HEK293 (cell line): ENCODE data around the gene RPTN.

Source experiments
- CTCF ChIA-PET: fragments of 350-600 bp; formaldehyde crosslinking; extraction: SDS; loops from one replicate; lab custom pipeline; 2021; ENCODE audit warnings: antibody characterized with exemption; lab: Yijun Ruan, JAX
- POLR2A ChIA-PET: fragments of 300-600 bp; formaldehyde crosslinking; extraction: SDS; loops from one replicate; lab custom pipeline; 2020; ENCODE audit warnings: antibody characterized with exemption, inconsistent platforms; lab: Yijun Ruan, JAX
- H3K27ac ChIP-seq: fragments of 200-500 bp; sonication (Bioruptor generic); 2 replicates; pipeline ENCODE4 v1.5.1; 2014; ENCODE audit warnings: low read depth, low read length, control low read depth, inconsistent platforms; ENCODE audit errors: extremely low read depth
- H3K36me3 ChIP-seq, 2 experiments: fragments of 200-500 bp in 1 of 2; sonication (Bioruptor generic) in 1 of 2; 1 replicate in 1 of 2; 2 replicates in 1 of 2; pipeline ENCODE4 v1.5.1; 2014 to 2017; ENCODE audit warnings: inconsistent platforms in 2 of 2, low read length in 2 of 2; ENCODE audit not compliant: control insufficient read depth in 2 of 2, insufficient read depth in 1 of 2
- H3K4me1 ChIP-seq: fragments of 200-500 bp; sonication (Bioruptor generic); 2 replicates; pipeline ENCODE4 v1.5.1; 2014; ENCODE audit warnings: mild to moderate bottlenecking, low read length, inconsistent platforms; ENCODE audit not compliant: control insufficient read depth, insufficient read depth
- H3K4me3 ChIP-seq: 2 replicates; pipeline ENCODE4 v1.5.1; 2011; ENCODE audit warnings: low read depth, mild to moderate bottlenecking, control low read depth, low read length, moderate library complexity
- H3K9me3 ChIP-seq: fragments of 200-500 bp; sonication (Bioruptor generic); 2 replicates; pipeline ENCODE4 v1.5.1; 2014; ENCODE audit warnings: low read depth, low read length, inconsistent platforms; ENCODE audit not compliant: control insufficient read depth, insufficient read depth
- BCL11B ChIP-seq: fragments of 450-650 bp; formaldehyde crosslinking; IDR thresholded peaks from 2 replicates; pipeline ENCODE4 v1.5.1; 2016; ENCODE audit warnings: low read depth, missing biosample characterization, missing genetic modification characterization
- FEZF1 ChIP-seq: fragments of 450-650 bp; formaldehyde crosslinking; IDR thresholded peaks from 2 replicates; pipeline ENCODE4 v1.5.1; 2016; ENCODE audit warnings: missing biosample characterization, missing genetic modification characterization
- HOXC10 ChIP-seq: sonication (generic); formaldehyde crosslinking; IDR thresholded peaks from 2 replicates; pipeline ENCODE4 v1.8.1; 2023; ENCODE audit warnings: mild to moderate bottlenecking, missing genetic modification reagents
- KLF1 ChIP-seq: fragments of 450-650 bp; formaldehyde crosslinking; IDR thresholded peaks from 2 replicates; pipeline ENCODE4 v1.5.1; 2016; ENCODE audit warnings: missing biosample characterization, missing genetic modification characterization
- KLF17 ChIP-seq: fragments of 450-650 bp; formaldehyde crosslinking; IDR thresholded peaks from 2 replicates; pipeline ENCODE4 v1.5.1; 2016; ENCODE audit warnings: missing biosample characterization, missing genetic modification characterization
- KLF9 ChIP-seq: fragments of 450-650 bp; formaldehyde crosslinking; IDR thresholded peaks from 2 replicates; pipeline ENCODE4 v1.5.1; 2016; ENCODE audit warnings: missing biosample characterization, missing genetic modification characterization, low read depth
- PRDM10 ChIP-seq: fragments of 450-650 bp; formaldehyde crosslinking; IDR thresholded peaks from 2 replicates; pipeline ENCODE4 v1.5.1; 2016; ENCODE audit warnings: missing biosample characterization, missing genetic modification characterization
- YY2 ChIP-seq: fragments of 450-650 bp; formaldehyde crosslinking; IDR thresholded peaks from 2 replicates; pipeline ENCODE4 v1.5.1; 2016; ENCODE audit warnings: missing biosample characterization, missing genetic modification characterization
- ZBTB48 ChIP-seq: fragments of 450-650 bp; formaldehyde crosslinking; IDR thresholded peaks from 2 replicates; pipeline ENCODE4 v1.5.1; 2016; ENCODE audit warnings: missing biosample characterization, missing genetic modification characterization
- ZFP69B ChIP-seq: fragments of 450-650 bp; formaldehyde crosslinking; IDR thresholded peaks from 2 replicates; pipeline ENCODE4 v1.5.1; 2016; ENCODE audit warnings: missing biosample characterization, missing genetic modification characterization
- ZIC2 ChIP-seq: fragments of 450-650 bp; formaldehyde crosslinking; IDR thresholded peaks from 2 replicates; pipeline ENCODE4 v1.5.1; 2016; ENCODE audit warnings: missing biosample characterization, missing genetic modification characterization
- ZNF140 ChIP-seq: fragments of 450-650 bp; formaldehyde crosslinking; IDR thresholded peaks from 2 replicates; pipeline ENCODE4 v1.5.1; 2016; ENCODE audit warnings: missing biosample characterization, missing genetic modification characterization
- ZNF175 ChIP-seq: fragments of 450-650 bp; formaldehyde crosslinking; IDR thresholded peaks from 2 replicates; pipeline ENCODE4 v1.5.1; 2016; ENCODE audit warnings: missing biosample characterization, missing genetic modification characterization
- ZNF223 ChIP-seq: fragments of 450-650 bp; formaldehyde crosslinking; IDR thresholded peaks from 2 replicates; pipeline ENCODE4 v1.5.1; 2016; ENCODE audit warnings: missing biosample characterization, missing genetic modification characterization
- ZNF23 ChIP-seq: fragments of 450-650 bp; formaldehyde crosslinking; IDR thresholded peaks from 2 replicates; pipeline ENCODE4 v1.5.1; 2016; ENCODE audit warnings: missing biosample characterization, missing genetic modification characterization, borderline replicate concordance
- ZNF266 ChIP-seq: fragments of 450-650 bp; formaldehyde crosslinking; IDR thresholded peaks from 2 replicates; pipeline ENCODE4 v1.5.1; 2016; ENCODE audit warnings: missing biosample characterization, missing genetic modification characterization, low read depth
- ZNF324 ChIP-seq: fragments of 450-650 bp; formaldehyde crosslinking; IDR thresholded peaks from 2 replicates; pipeline ENCODE4 v1.5.1; 2016; ENCODE audit warnings: missing biosample characterization, missing genetic modification characterization
- ZNF341 ChIP-seq: fragments of 450-650 bp; formaldehyde crosslinking; IDR thresholded peaks from 2 replicates; pipeline ENCODE4; 2016; ENCODE audit warnings: low read depth, missing biosample characterization, missing genetic modification characterization
- ZNF596 ChIP-seq: fragments of 450-650 bp; IDR thresholded peaks from 2 replicates; pipeline ENCODE4 v1.5.0; 2018; ENCODE audit warnings: missing biosample characterization, mild to moderate bottlenecking, missing genetic modification characterization, moderate library complexity
- ZNF660 ChIP-seq: fragments of 450-650 bp; IDR thresholded peaks from 2 replicates; pipeline ENCODE4 v1.5.1; 2018; ENCODE audit warnings: missing biosample characterization, mild to moderate bottlenecking, missing genetic modification characterization
- ZNF76 ChIP-seq: fragments of 450-650 bp; formaldehyde crosslinking; IDR thresholded peaks from 2 replicates; pipeline ENCODE4; 2016; ENCODE audit warnings: low read depth, missing biosample characterization, missing genetic modification characterization, borderline replicate concordance
- ZNF837 ChIP-seq: fragments of 450-650 bp; formaldehyde crosslinking; IDR thresholded peaks from 2 replicates; pipeline ENCODE4 v1.5.1; 2016; ENCODE audit warnings: missing biosample characterization, missing genetic modification characterization
- TF ChIP-seq, protein P1 (sequence below): fragments of 450-650 bp; formaldehyde crosslinking; IDR thresholded peaks from 2 replicates; pipeline ENCODE4 v1.5.1; 2016; ENCODE audit warnings: missing biosample characterization, missing genetic modification characterization
- TF ChIP-seq, protein P2 (sequence below): fragments of 450-650 bp; formaldehyde crosslinking; IDR thresholded peaks from 2 replicates; pipeline ENCODE4 v1.5.1; 2016; ENCODE audit warnings: missing biosample characterization, missing genetic modification characterization

RPTN gene

DNA sequence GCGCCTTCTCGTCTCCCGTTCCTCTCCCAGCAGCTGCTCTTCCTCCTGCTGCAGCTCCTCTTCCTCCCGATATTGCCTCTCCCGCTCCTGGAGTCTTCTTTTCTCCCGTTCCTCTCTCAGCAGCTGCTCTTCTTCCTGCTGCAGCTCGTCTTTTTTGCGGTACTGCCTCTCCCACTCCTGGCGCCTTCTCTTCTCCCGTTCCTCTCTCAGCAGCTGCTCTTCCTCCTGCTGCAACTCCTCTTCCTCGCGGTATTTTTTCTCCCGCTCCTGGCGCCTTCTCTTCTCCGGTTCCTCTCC lies 49.1 kb downstream of the RPTN start:
- no peaks in the 10 kb centered on the region for H3K9me3 ChIP-seq
- CTCF ChIA-PET: interaction anchor here (0.6 to 9.4 kb wide), 10 partner anchors 12 to 370 kb away, joined by 3 to 66 read pairs (median 4); no protein-coding TSS in a partner anchor
- no peak for TF ChIP-seq ZNF23
- TF ChIP-seq FEZF1 (tag by site-specific recombination): peak; percentile 84
- TF ChIP-seq, protein P1, sequence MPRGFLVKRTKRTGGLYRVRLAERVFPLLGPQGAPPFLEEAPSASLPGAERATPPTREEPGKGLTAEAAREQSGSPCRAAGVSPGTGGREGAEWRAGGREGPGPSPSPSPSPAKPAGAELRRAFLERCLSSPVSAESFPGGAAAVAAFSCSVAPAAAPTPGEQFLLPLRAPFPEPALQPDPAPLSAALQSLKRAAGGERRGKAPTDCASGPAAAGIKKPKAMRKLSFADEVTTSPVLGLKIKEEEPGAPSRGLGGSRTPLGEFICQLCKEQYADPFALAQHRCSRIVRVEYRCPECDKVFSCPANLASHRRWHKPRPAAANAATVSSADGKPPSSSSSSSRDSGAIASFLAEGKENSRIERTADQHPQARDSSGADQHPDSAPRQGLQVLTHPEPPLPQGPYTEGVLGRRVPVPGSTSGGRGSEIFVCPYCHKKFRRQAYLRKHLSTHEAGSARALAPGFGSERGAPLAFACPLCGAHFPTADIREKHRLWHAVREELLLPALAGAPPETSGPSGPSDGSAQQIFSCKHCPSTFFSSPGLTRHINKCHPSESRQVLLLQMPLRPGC (tag by site-specific recombination): no peak
- H3K27ac ChIP-seq: no peak overlapping the region; the same call in 1 of the 2 replicates
- POLR2A ChIA-PET: interaction anchor here (0.7 to 2.5 kb wide), 5 partner anchors 62 to 815 kb away, joined by 3 to 8 read pairs (median 5); partner anchors contain the start of genes S100A11 and TUFT1
- peaks cover 4% of the 10 kb centered on the region; the same call in 1 of the 2 replicates for H3K4me1 ChIP-seq
- no peaks in the 10 kb centered on the region for H3K36me3 ChIP-seq
- peak overlapping the region; percentile 39 for H3K4me3 ChIP-seq

DNA sequence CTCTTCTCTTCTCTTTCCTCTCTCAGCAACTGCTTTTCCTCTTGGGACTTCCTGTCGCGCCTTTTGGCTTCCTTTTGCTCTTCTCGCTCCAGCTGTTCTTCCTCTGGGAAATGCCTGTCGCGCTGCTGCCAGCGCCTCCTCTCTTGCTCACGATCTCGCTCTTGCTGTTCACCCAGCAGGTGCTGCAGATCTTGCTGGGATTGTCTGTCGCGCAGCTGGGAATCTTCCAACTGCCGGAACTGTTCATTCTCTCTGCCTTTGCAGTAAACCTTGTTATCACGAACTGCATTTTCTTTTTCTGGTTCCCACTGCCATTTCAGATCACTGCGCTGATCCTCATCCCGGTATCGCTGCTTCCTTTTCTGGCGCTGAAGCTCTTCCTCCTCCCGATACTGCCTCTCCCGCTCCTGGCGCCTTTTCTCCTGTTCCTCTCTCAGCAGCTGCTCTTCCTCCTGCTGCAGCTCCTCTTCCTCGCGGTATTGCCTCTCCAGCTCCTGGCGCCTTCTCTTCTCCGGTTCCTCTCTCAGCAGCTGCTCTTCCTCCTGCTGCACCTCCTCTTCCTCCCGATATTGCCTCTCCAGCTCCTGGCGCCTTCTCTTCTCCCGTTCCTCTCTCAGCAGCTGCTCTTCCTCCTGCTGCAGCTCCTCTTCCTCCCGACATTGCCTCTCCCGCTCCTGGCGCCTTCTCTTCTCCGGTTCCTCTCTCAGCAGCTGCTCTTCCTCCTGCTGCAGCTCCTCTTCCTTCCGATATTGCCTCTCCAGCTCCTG lies 49.6 kb downstream of the RPTN start:
- H3K4me3 ChIP-seq: peak overlapping the region; percentile 39
- H3K36me3 ChIP-seq: no peaks in the 10 kb centered on the region
- POLR2A ChIA-PET: interaction anchor here (0.7 to 2.5 kb wide), 5 partner anchors 62 to 815 kb away, joined by 3 to 8 read pairs (median 5); partner anchors contain the start of genes S100A11 and TUFT1
- no peak overlapping the region for H3K27ac ChIP-seq
- peaks cover 4% of the 10 kb centered on the region; the same call in 1 of the 2 replicates for H3K4me1 ChIP-seq
- CTCF ChIA-PET: interaction anchor here (0.6 to 9.4 kb wide), 9 partner anchors 11 to 371 kb away, joined by 3 to 66 read pairs (median 3); no protein-coding TSS in a partner anchor
- no peaks in the 10 kb centered on the region for H3K9me3 ChIP-seq
- no peak for TF ChIP-seq ZFP69B (tag by site-specific recombination)
- no peak for TF ChIP-seq ZNF140 (tag by site-specific recombination)
- TF ChIP-seq, protein P2, sequence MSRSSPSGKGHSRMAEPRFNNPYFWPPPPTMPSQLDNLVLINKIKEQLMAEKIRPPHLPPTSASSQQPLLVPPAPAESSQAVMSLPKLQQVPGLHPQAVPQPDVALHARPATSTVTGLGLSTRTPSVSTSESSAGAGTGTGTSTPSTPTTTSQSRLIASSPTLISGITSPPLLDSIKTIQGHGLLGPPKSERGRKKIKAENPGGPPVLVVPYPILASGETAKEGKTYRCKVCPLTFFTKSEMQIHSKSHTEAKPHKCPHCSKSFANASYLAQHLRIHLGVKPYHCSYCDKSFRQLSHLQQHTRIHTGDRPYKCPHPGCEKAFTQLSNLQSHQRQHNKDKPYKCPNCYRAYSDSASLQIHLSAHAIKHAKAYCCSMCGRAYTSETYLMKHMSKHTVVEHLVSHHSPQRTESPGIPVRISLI (tag by site-specific recombination): no peak
- TF ChIP-seq ZNF837 (tag by site-specific recombination): peak; percentile 10; the same call in 1 of the 2 replicates
- peak; percentile 52 for TF ChIP-seq PRDM10 (tag by site-specific recombination)
- TF ChIP-seq ZNF223 (tag by site-specific recombination): no peak
- TF ChIP-seq ZNF266 (tag by site-specific recombination): no peak
- TF ChIP-seq YY2: no peak
- no peak for TF ChIP-seq ZNF660 (tag by site-specific recombination)
- TF ChIP-seq KLF1 (tag by site-specific recombination): no peak
- TF ChIP-seq ZNF596 (tag by site-specific recombination): no peak
- TF ChIP-seq ZNF76 (tag by site-specific recombination): peak; percentile 28; the same call in 1 of the 2 replicates
- TF ChIP-seq ZNF175: no peak
- peak; percentile 9; the same call in 1 of the 2 replicates for TF ChIP-seq ZNF341 (tag by site-specific recombination)
- 0 out of 2 replicates have a peak, but pooled peaks have one; percentile 5 for TF ChIP-seq KLF17 (tag by site-specific recombination)
- TF ChIP-seq HOXC10 (CRISPR knock-in tag): no peak
- no peak for TF ChIP-seq ZBTB48 (tag by site-specific recombination)
- TF ChIP-seq ZNF324 (tag by site-specific recombination): no peak
- no peak for TF ChIP-seq BCL11B
- peak; percentile 77 for TF ChIP-seq ZIC2 (tag by site-specific recombination)
- no peak for TF ChIP-seq KLF9 (tag by site-specific recombination)
